Measurements from ENCODE around the gene PHIP. TPM values are rescaled to one million over a fixed set of nuclear protein-coding genes. Genes with fewer than 3 reads are reported as not detected.

PHIP gene
- total and polyA plus RNA-seq, 2 of the 8 experiments (the other 6 are each of a cell fraction or from before 2014, with no cell fraction given), result 7.3 to 56.2 TPM

- TF ChIP-seq SIRT6 (IDR thresholded peaks at IDR 0.05; ENCODE audit: low read length) (no peak), RFX5 (IDR thresholded peaks at IDR 0.05; ENCODE audit: borderline replicate concordance, low read depth, low read length) (no peak), SIX5 (IDR thresholded peaks at IDR 0.05; ENCODE audit: low read depth, low read length) (no peak), MAX (IDR thresholded peaks at IDR 0.05) (peak; percentile 70), SRF (IDR thresholded peaks at IDR 0.05; ENCODE audit: low read depth, low read length) (no peak), NANOG (IDR thresholded peaks at IDR 0.05; ENCODE audit: insufficient read depth, low read depth, low read length, poor library complexity, severe bottlenecking) (no peak), SIN3A (conservative IDR thresholded peaks at IDR 0.05 in 1 of 2, IDR thresholded peaks at IDR 0.05 in 1 of 2; ENCODE audit: low read depth in 1 of 2, low read length in 2 of 2) (0 out of 4 replicates have a peak, but pooled peaks of 1 of the 2 experiments have one; percentile 45), KDM1A (IDR thresholded peaks at IDR 0.05; ENCODE audit: borderline replicate concordance, low read length) (no peak), CREB1 (IDR thresholded peaks at IDR 0.05) (peak; percentile 54), GTF2F1 (IDR thresholded peaks at IDR 0.05; ENCODE audit: borderline replicate concordance, low read depth, low read length) (no peak), TAF7 (optimal IDR thresholded peaks at IDR 0.05; ENCODE audit: borderline replicate concordance, low read depth, low read length) (no peak), TEAD4 (IDR thresholded peaks at IDR 0.05; ENCODE audit: low read depth, low read length) (no peak), CTBP2 (IDR thresholded peaks at IDR 0.05; ENCODE audit: borderline replicate concordance, insufficient read depth, insufficient read length, low read length) (no peak), EP300 (IDR thresholded peaks at IDR 0.05; ENCODE audit: borderline replicate concordance in 1 of 2, low read depth in 2 of 2, low read length in 2 of 2) (no peak), E2F6 (IDR thresholded peaks at IDR 0.05) (no peak), RXRA (IDR thresholded peaks at IDR 0.05; ENCODE audit: insufficient read depth, low read depth, low read length) (no peak), JUN (IDR thresholded peaks at IDR 0.05; ENCODE audit: low read depth, low read length) (no peak), PHF8 (conservative IDR thresholded peaks at IDR 0.05; ENCODE audit: low read depth, low read length) (peak; percentile 9; the same call in 1 of the 2 replicates)
- TF ChIP-seq, protein P1, sequence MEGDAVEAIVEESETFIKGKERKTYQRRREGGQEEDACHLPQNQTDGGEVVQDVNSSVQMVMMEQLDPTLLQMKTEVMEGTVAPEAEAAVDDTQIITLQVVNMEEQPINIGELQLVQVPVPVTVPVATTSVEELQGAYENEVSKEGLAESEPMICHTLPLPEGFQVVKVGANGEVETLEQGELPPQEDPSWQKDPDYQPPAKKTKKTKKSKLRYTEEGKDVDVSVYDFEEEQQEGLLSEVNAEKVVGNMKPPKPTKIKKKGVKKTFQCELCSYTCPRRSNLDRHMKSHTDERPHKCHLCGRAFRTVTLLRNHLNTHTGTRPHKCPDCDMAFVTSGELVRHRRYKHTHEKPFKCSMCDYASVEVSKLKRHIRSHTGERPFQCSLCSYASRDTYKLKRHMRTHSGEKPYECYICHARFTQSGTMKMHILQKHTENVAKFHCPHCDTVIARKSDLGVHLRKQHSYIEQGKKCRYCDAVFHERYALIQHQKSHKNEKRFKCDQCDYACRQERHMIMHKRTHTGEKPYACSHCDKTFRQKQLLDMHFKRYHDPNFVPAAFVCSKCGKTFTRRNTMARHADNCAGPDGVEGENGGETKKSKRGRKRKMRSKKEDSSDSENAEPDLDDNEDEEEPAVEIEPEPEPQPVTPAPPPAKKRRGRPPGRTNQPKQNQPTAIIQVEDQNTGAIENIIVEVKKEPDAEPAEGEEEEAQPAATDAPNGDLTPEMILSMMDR (IDR thresholded peaks at IDR 0.05; ENCODE audit: control extremely low read depth in 1 of 3, insufficient read depth in 1 of 3, low read depth in 1 of 3, low read length in 3 of 3), result no peak
Measured at GRCh38 chr6:79076782-79077641, 1.0 kb downstream of the PHIP start (continued).

All from H1 (cell line).